GM21390 (cell line): ENCODE results near the gene STPG4.

Source experiments
- ATAC-seq: cut with Tn5 transposase; IDR thresholded peaks from one replicate; pipeline ENCODE4 v1.9.1; 2021; ENCODE audit not compliant: unreplicated experiment

Gene STPG4

GRCh38 chr2:47091118-47091517, 64.0 kb downstream of the STPG4 start:
- ATAC-seq, result no peak

- no peak for ATAC-seq
These were observed 66.0 kb downstream of the STPG4 start for GRCh38 chr2:47089083-47089464.

GRCh38 chr2:47088371-47089082, 66.6 kb downstream of the STPG4 start:
- ATAC-seq, result no peak

GRCh38 chr2:47087051-47087450, 68.1 kb downstream of the STPG4 start:
- ATAC-seq, result no peak

GRCh38 chr2:47086571-47086970, 68.5 kb downstream of the STPG4 start:
- ATAC-seq, result no peak

GRCh38 chr2:47086054-47086471, 69.0 kb downstream of the STPG4 start:
- no peak for ATAC-seq

GRCh38 chr2:47083886-47084687, 71.0 kb downstream of the STPG4 start:
- ATAC-seq, result no peak

GRCh38 chr2:47083485-47083884, 71.6 kb downstream of the STPG4 start:
- no peak for ATAC-seq

- ATAC-seq, result no peak
These were observed 72.1 kb downstream of the STPG4 start for GRCh38 chr2:47083005-47083404.

GRCh38 chr2:47080888-47081301, 74.2 kb downstream of the STPG4 start:
- no peak for ATAC-seq

- no peak for ATAC-seq
These were observed 75.3 kb downstream of the STPG4 start for GRCh38 chr2:47079515-47080412.

- ATAC-seq, result no peak
These were observed 76.3 kb downstream of the STPG4 start for GRCh38 chr2:47078541-47079482.

GRCh38 chr2:47077442-47078117, 77.5 kb downstream of the STPG4 start:
- no peak for ATAC-seq

- no peak for ATAC-seq
These were observed 78.3 kb downstream of the STPG4 start for GRCh38 chr2:47076586-47077441.

GRCh38 chr2:47076126-47076506, 79.0 kb downstream of the STPG4 start:
- no peak for ATAC-seq

- no peak for ATAC-seq
These were observed 79.6 kb downstream of the STPG4 start for GRCh38 chr2:47075361-47076125.

- ATAC-seq, result no peak
These were observed 80.4 kb downstream of the STPG4 start for GRCh38 chr2:47074691-47075090.

- ATAC-seq, result no peak
These were observed 81.5 kb downstream of the STPG4 start for GRCh38 chr2:47073641-47074040.
